Activated T-cell treated with anti-CD3 and anti-CD28 coated beads, Interleukin-2, amount 50 U/mL, for 72 hours (primary cell): ENCODE measurements around the gene NBR1. TPM values are rescaled to one million over a fixed set of nuclear protein-coding genes. Genes with fewer than 3 reads are reported as not detected.
"Not testable (repeated sequence)": the region's sequence is repeated elsewhere in the genome, so short reads cannot be mapped to it uniquely, and the experiment has no call there.

Experiments used
- ATAC-seq, 2 donors: fragments of 150-1000 bp; cut with Tn5 transposase; replicated peaks in 1 of 2; 2 replicates each; pipeline ENCODE4 v1.10.0; 2021; ENCODE audit warnings: moderate library complexity in 2 of 2, mild to moderate bottlenecking in 1 of 2
- DNase-seq, 2 donors: peaks; one replicate each; pipeline ENCODE4 v3.0.0; 2021 to 2022; ENCODE audit warnings: mixed read lengths in 1 of 2
- H3K27ac Mint-ChIP-seq: one replicate; pipeline ENCODE4 v1.8.0; 2022; ENCODE audit warnings: mild to moderate bottlenecking, moderate library complexity, mixed read lengths
- H3K27me3 Mint-ChIP-seq: one replicate; pipeline ENCODE4 v1.8.0; 2022; ENCODE audit warnings: low read depth, mixed read lengths
- H3K36me3 Mint-ChIP-seq, 2 donors: one replicate each; pipeline ENCODE4 v1.8.0; 2022; ENCODE audit warnings: mixed read lengths in 2 of 2, mild to moderate bottlenecking in 1 of 2; ENCODE audit not compliant: insufficient read depth in 2 of 2
- H3K4me1 Mint-ChIP-seq: one replicate; pipeline ENCODE4 v1.8.0; 2022; ENCODE audit warnings: low read depth, mixed read lengths
- H3K4me3 Mint-ChIP-seq, 2 donors: one replicate each; pipeline ENCODE4 v1.8.0; 2022; ENCODE audit warnings: mild to moderate bottlenecking in 2 of 2, mixed read lengths in 2 of 2, moderate library complexity in 2 of 2
- H3K9me3 Mint-ChIP-seq, 2 donors: one replicate each; pipeline ENCODE4 v1.8.0; 2022; ENCODE audit warnings: mixed read lengths in 2 of 2
- total RNA-seq, 2 donors: library from RNA; stranded (reverse); gene quantifications; one replicate each; pipeline ENCODE4 v1.2.3, GENCODE V29; 2022

The NBR1 gene
- total RNA-seq, 2 donors from 2014 or later, result 86.3 to 92.1 TPM

DNA sequence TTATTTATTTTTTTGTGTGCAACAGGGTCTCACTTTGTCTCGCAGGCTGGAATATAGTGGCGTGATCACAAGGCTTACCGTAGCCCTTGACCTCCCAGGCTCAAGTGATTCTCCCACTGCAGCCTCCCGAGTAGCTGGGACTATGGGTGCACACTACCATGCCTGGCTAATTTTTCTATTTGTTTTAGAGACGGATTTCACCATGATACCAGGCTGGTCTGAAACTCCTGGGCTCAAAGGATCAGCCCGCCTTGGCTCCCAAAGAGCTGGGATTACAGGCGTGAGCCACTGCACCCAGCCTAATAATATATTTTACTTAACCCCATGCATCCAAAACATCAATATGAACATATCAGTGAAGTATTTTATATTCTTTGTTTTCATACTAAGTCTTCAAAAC lies 55.4 kb downstream of the NBR1 start:
- ATAC-seq, result no peak
- Mint-ChIP-seq H3K4me1 (peaks cover 2% of the 10 kb centered on the region), H3K4me3 (no peak overlapping the region), H3K27me3 (no peaks in the 10 kb centered on the region), H3K36me3 (peaks cover 1 to 2% of the 10 kb centered on the region in 2 donors), H3K9me3 (no peaks in the 10 kb centered on the region), H3K27ac (no peak overlapping the region)
- DNase-seq, result no peak

DNA sequence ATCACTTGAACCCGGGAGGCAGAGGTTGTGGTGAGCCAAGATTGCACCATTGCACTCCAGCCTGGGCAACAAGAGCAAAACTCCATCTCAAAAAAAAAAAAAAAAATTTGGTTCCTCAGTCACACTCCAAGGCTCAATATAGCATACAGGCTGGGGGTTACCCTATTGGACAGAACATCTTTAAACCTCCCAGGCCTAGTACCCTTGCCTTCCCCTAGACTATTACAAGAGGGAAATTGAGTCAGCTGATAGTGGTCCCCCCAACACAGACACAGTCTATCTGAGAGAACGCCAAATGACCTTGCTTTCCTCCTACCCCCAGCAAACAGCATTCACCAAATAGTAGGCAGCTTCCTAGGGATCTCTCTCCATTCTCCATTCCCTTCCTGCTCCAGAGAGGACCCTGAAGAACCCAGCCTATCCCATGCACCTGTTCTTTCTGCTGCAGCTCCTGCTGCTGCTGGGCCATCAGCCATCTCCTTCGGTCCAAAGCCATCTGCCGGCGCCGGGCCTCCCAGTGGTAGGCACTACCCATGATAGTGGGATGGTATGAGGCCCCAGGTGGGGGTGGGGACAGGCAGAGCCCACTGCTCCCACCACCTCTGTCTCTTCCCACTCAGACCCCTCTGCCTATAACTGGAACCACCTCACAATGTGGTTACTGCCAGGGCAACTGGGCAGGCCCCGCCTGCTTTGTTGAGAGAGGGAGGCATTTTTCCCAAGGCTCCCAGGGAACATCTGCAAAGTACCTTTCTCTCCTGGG lies 57.2 kb downstream of the NBR1 start, which contains the start of gene CCDC200:
Gene CCDC200 (minus strand): TSS at position 604 of the 763 bp plus-strand sequence. CDS start 69 bp downstream, at position 535.
- H3K36me3 Mint-ChIP-seq, H3K9me3 Mint-ChIP-seq, H3K27me3 Mint-ChIP-seq, DNase-seq, H3K4me3 Mint-ChIP-seq, H3K4me1 Mint-ChIP-seq, ATAC-seq, H3K27ac Mint-ChIP-seq: not testable (repeated sequence)

DNA sequence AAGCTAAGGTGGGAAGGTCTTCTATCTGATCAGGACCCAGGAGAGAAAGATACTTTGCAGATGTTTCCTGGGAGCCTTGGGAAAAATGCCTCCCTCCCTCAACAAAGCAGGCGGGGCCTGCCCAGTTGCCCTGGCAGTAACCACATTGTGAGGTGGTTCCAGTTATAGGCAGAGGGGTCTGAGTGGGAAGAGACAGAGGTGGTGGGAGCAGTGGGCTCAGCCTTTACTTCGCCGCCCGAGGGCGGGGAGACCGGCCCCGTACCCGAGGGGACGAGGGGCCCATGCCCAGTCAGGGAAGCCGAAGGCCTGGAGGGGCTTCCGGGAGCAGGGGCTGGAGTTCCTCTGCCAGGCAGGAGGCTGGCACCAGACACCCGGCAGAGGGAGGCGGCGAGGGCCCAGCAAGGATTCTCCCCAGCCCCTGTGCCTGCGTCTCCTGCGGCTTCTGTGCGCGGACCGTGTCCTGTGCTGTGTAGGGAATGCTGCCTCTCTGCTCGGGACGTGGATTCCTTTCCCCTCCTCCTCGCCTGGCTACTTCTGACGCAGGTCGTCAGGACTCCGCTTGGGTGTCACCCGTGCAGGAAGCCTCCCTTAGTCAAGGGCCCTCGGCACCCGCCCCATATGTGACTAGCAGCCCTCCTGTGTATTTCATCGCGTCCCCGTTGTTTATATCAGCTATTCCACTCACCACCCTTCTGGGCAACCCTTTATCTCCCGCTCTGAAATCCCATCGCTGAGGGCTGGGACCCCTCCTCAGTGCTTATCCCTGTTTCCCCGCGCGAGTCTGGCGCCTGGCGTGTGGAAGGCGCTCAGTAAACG lies 60.4 kb downstream of the NBR1 start:
- not testable (repeated sequence) for H3K4me1 Mint-ChIP-seq, H3K9me3 Mint-ChIP-seq, H3K27me3 Mint-ChIP-seq, H3K27ac Mint-ChIP-seq, H3K36me3 Mint-ChIP-seq, ATAC-seq, DNase-seq
- H3K4me3 Mint-ChIP-seq, result peak overlapping the region in 1 of 2 donors; percentile 17

DNA sequence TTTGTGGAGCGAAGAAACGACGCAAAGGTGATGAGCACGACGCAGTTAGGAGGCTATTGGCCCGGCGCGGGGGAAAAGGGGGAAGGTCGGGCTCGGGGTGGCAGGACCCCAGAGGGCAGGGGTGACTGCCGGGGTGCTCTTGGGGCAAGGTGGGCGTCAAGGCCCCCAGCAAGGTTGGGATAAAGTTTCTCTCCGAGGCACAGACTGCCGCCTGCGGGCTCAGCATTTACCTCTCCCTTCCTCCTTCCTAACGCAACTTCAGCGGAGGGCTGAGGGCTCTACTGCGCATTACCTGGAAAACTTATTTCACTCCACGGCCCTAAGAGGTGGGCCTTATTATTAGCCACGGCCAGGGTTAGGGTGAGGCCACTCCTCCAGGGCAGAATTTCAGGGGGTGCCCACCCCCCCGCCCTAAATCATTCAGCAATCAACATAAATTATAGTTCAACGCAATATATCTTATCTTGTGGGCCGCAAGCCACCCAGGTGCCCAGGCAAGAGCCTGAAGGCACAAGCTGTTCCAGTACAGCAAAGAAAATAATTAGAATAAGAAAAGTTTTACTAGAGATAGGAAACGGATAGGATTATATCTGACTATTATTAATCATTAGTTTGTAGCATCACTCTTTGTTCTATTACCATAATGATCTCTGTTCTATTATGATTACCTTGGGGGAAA lies 61.1 kb downstream of the NBR1 start:
- not testable (repeated sequence) for H3K4me1 Mint-ChIP-seq, H3K36me3 Mint-ChIP-seq, H3K9me3 Mint-ChIP-seq, ATAC-seq, H3K27ac Mint-ChIP-seq, H3K27me3 Mint-ChIP-seq
- H3K4me3 Mint-ChIP-seq, result peak overlapping the region in 1 of 2 donors; percentile 66
- peak in 1 of 2 donors; percentile 56 for DNase-seq

DNA sequence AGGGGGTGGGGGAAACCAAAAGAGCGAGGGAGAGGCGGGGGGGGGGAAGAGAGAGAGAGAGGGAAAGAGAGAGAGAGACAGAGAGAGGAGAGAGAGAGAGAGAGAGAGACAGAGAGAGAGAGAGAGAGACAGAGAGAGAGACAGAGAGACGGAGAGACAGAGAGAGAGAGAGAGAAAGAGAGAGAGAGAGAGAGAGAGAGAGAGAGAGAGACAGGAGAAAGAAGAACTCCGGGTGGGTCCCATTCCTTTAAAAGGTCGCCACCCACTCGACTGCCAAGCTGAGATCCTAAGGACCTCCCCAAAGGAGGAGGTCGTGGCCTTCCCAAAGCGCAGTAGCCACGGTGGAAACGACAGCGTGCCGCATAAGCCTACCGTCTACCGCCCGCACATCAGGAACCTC lies 62.2 kb downstream of the NBR1 start:
- H3K27ac Mint-ChIP-seq, H3K27me3 Mint-ChIP-seq, DNase-seq, H3K4me1 Mint-ChIP-seq, H3K9me3 Mint-ChIP-seq, H3K36me3 Mint-ChIP-seq, H3K4me3 Mint-ChIP-seq: not testable (repeated sequence)
- ATAC-seq, result peak in 1 of 2 donors; percentile 51

GRCh38 chr17:43233877-43234276 lies 62.9 kb downstream of the NBR1 start, which contains the start of gene RNU2-1:
TSS of gene RNU2-1 (minus strand) at chr17:43233977.
- H3K9me3 Mint-ChIP-seq, H3K4me1 Mint-ChIP-seq, DNase-seq, H3K4me3 Mint-ChIP-seq, H3K36me3 Mint-ChIP-seq, ATAC-seq, H3K27ac Mint-ChIP-seq, H3K27me3 Mint-ChIP-seq: not testable (repeated sequence)

- DNase-seq, H3K4me3 Mint-ChIP-seq, H3K36me3 Mint-ChIP-seq, H3K27me3 Mint-ChIP-seq, H3K4me1 Mint-ChIP-seq, H3K9me3 Mint-ChIP-seq, H3K27ac Mint-ChIP-seq: not testable (repeated sequence)
- peak; percentile 63 to 73 for ATAC-seq
Observed at GRCh38 chr17:43239597-43239996, 68.6 kb downstream of the NBR1 start.

DNA sequence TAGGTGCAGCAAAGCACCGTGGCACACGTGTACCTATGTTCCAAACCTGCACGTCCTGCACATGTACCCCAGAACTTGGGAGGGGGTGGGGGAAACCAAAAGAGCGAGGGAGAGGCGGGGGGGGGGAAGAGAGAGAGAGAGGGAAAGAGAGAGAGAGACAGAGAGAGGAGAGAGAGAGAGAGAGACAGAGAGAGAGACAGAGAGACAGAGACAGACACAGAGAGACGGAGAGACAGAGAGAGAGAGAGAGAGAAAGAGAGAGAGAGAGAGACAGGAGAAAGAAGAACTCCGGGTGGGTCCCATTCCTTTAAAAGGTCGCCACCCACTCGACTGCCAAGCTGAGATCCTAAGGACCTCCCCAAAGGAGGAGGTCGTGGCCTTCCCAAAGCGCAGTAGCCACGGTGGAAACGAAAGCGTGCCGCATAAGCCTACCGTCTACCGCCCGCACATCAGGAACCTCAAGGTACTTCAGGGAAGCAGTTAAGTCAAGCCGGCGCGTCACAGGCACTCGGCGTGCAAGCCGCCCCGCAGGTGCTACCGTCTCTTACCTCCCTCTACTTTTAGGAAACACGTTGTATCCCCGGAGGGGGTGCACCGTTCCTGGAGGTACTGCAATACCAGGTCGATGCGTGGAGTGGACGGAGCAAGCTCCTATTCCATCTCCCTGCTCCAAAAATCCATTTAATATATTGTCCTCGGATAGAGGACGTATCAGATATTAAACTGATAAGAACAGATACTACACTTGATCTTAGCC lies 69.8 kb downstream of the NBR1 start:
- ATAC-seq, result peak; percentile 63 to 72
- H3K9me3 Mint-ChIP-seq, H3K27ac Mint-ChIP-seq, H3K4me3 Mint-ChIP-seq, H3K27me3 Mint-ChIP-seq, H3K4me1 Mint-ChIP-seq, DNase-seq, H3K36me3 Mint-ChIP-seq: not testable (repeated sequence)

GRCh38 chr17:43246456-43246855 lies 75.4 kb downstream of the NBR1 start:
- peak; percentile 33 to 50 for DNase-seq
- not testable (repeated sequence) for H3K9me3 Mint-ChIP-seq, H3K27me3 Mint-ChIP-seq, H3K4me3 Mint-ChIP-seq, H3K27ac Mint-ChIP-seq, H3K4me1 Mint-ChIP-seq, H3K36me3 Mint-ChIP-seq, ATAC-seq

Other genes starting within 250 kb of the NBR1 start
- 10 to 100 TPM; 50.7 to 52.2 TPM for gene AARSD1, start 206.8 kb upstream of the NBR1 start, total RNA-seq
- gene PTGES3L, start 191.1 kb upstream of the NBR1 start, total RNA-seq, result under 1 TPM; 0.36 to 0.95 TPM
- 10 to 100 TPM in 1 of 2 donors, 1 to 10 TPM in 1; 10.0 to 11.5 TPM for gene RUNDC1, start 190.6 kb upstream of the NBR1 start, total RNA-seq
- gene RPL27, start 172.8 kb upstream of the NBR1 start, total RNA-seq, result 1,000 to 10,000 TPM; 1,142 to 1,191 TPM
- 10 to 100 TPM; 28.3 to 63.3 TPM for gene IFI35, start 164.4 kb upstream of the NBR1 start, total RNA-seq
- 10 to 100 TPM; 13.2 to 23.2 TPM for gene VAT1, start 148.8 kb upstream of the NBR1 start, total RNA-seq
- gene RND2, start 146.0 kb upstream of the NBR1 start, total RNA-seq, result not detected
- gene BRCA1, start 45.9 kb upstream of the NBR1 start, total RNA-seq, result 100 to 1,000 TPM; 111 to 137 TPM
- 10 to 100 TPM; 11.7 to 21.6 TPM for gene TMEM106A, start 40.7 kb downstream of the NBR1 start, total RNA-seq
- gene CCDC200, start 57.4 kb downstream of the NBR1 start, total RNA-seq, result under 1 TPM in 1 of 2 donors, not detected in 1; 0.74 TPM
- 1,000 to 10,000 TPM; 4,759 to 5,082 TPM for gene RNU2-1, start 62.8 kb downstream of the NBR1 start, total RNA-seq
- gene ARL4D, start 227.8 kb downstream of the NBR1 start, total RNA-seq, result 1 to 10 TPM; 3.2 to 3.6 TPM